Heart left ventricle (tissue), 16 donors: ENCODE measurements around the gene CFL1. TPM values are rescaled to one million over a fixed set of nuclear protein-coding genes. Genes with fewer than 3 reads are reported as not detected.

Experiments used
- ATAC-seq, 4 donors: fragments of 200-7000 bp; cut with Tn5 transposase; one replicate each; pipeline ENCODE4 v1.9.1; 2020 to 2022; ENCODE audit warnings: moderate library complexity in 4 of 4, mild to moderate bottlenecking in 3 of 4, moderate number of reproducible peaks in 1 of 4
- DNase-seq, 5 donors: peaks; one replicate each; pipeline ENCODE4 v3.0.0-alpha.2; 2020
- H3K27ac ChIP-seq, 12 donors: fragments of 200-600 bp; sonication (generic) in 4 of 12; one replicate each; pipeline versions ENCODE4 v1.5.0 to v1.8.0; 2016 to 2022; ENCODE audit warnings: mild to moderate bottlenecking in 2 of 12
- H3K27me3 ChIP-seq, 9 donors: fragments of 200-600 bp; sonication (generic) in 2 of 9; one replicate each; pipeline versions ENCODE4 v1.5.1 to v1.8.0; 2016 to 2022; ENCODE audit warnings: mild to moderate bottlenecking in 3 of 9
- H3K36me3 ChIP-seq, 9 donors: fragments of 200-600 bp; sonication (generic) in 2 of 9; one replicate each; pipeline versions ENCODE4 v1.5.0 to v1.8.0; 2018 to 2022; ENCODE audit warnings: mild to moderate bottlenecking in 2 of 9
- H3K4me1 ChIP-seq, 12 donors: fragments of 200-600 bp; sonication (generic) in 4 of 12; one replicate each; pipeline versions ENCODE4 v1.5.0 to v1.8.0; 2016 to 2022; ENCODE audit warnings: mild to moderate bottlenecking in 3 of 12
- H3K4me3 ChIP-seq, 12 donors: fragments of 200-600 bp; sonication (generic) in 4 of 12; one replicate each; pipeline versions ENCODE4 v1.5.0 to v1.8.0; 2017 to 2022; ENCODE audit warnings: mild to moderate bottlenecking in 9 of 12, moderate library complexity in 4 of 12
- H3K9me3 ChIP-seq, 12 donors: fragments of 200-600 bp; sonication (generic) in 4 of 12; one replicate each; pipeline versions ENCODE4 v1.5.0 to v1.8.0; 2016 to 2022; ENCODE audit warnings: mild to moderate bottlenecking in 1 of 12
- POLR2A ChIP-seq, 2 donors: fragments of 450-650 bp; IDR thresholded peaks; one replicate each; pipeline ENCODE4 v1.6.1; 2017; ENCODE audit warnings: antibody characterized with exemption in 2 of 2, mild to moderate bottlenecking in 2 of 2, moderate library complexity in 2 of 2
- WGBS, 4 donors: extraction: QIAGEN DNeasy Blood & Tissue Kit in 2 of 4; methylation state at CpG; one replicate each; pipeline versions ENCODE4 v1.1.5 to v1.1.7; 2013 to 2018; 5-methylcytosine and 5-hydroxymethylcytosine counted together
- intact Hi-C, 10 donors: fragments of 100-400 bp; cut with DNase I; formaldehyde crosslinking; loops; one replicate each; pipeline versions ENCODE4 v1.11.1 to v1.14.2; 2022
- polyA plus RNA-seq, 2 donors: library from polyadenylated mRNA; stranded (reverse); fragments of 200-250 nt; gene quantifications; one replicate each; pipeline ENCODE4 v1.2.3, GENCODE V29; 2013
- total RNA-seq, 9 donors: library from RNA; depleted of rRNA in 2 of 9; stranded (reverse); fragments of >200 nt in 2 of 9; fragmentation: NEBNext Ultra II Directional in 3 of 9; extraction: Animal tissue kit (Norgen Biotek cat#: 25700) in 3 of 9; gene quantifications; one replicate each; pipeline versions ENCODE4 v1.1.0 to v1.2.4, GENCODE V29; 2016 to 2023
- TF ChIP-seq, protein P1 (sequence below), 12 donors: fragments of 200-600 bp; sonication (generic) in 4 of 12; IDR thresholded peaks; one replicate each; pipeline versions ENCODE4 v1.5.0 to v1.8.0; 2018 to 2022; ENCODE audit warnings: antibody characterized with exemption in 12 of 12, mild to moderate bottlenecking in 5 of 12
- donor health status: ischemic (EF 13 %, LVEDD 7.1; RV severe dilation, severe dysfunction).
- donor health status: healthy with polysubstance abuse.
- donor health status: DM: no; HTN: yes; CAD: no.
- donor health status: DM: no; HTN: no; CAD: no.
- donor health status: ischemic (EF 25% LVEDD 6.9; RV normal size, moderate dysfunction).
- donor health status: ischemic (EF 25% LVEDD 5.7; RV mildly dilated, moderate dysfunction).
- donor health status: healthy.
- donor health status: DM: yes; HTN: yes; CAD: no.
- donor health status: ischemic (EF 35%, LVEDD 5.7; RV mildly dilated, moderate dysfunction).
- donor health status: nonischemic (EF 11% LVEDD 7.7; RV severe dilation, severe dysfunction).
- donor health status: DM: yes; HTN: yes; CAD: no.
- donor health status: PGD.
- donor health status: ischemic (EF 29% LVEDD 5.4; RV normal size, mild dysfunction).
- donor health status: nonischemic (EF 23%, LVEDD 6.1; RV moderate dilation, normal function).

The CFL1 gene
- total and polyA plus RNA-seq, 11 donors = 289 to 973 (median 424) TPM

- ATAC-seq = no peak
- Histone ChIP-seq H3K36me3 (peaks cover 0 to 82% (median 73%) of the 10 kb centered on the region in 9 donors), H3K27me3 (no peaks in the 10 kb centered on the region), H3K4me1 (peaks cover 0 to 38% (median 19%) of the 10 kb centered on the region in 12 donors), H3K27ac (no peak overlapping the region), H3K4me3 (no peak overlapping the region), H3K9me3 (no peaks in the 10 kb centered on the region)
- no peak for TF ChIP-seq POLR2A (IDR thresholded peaks at IDR 0.05)
- TF ChIP-seq, protein P1, sequence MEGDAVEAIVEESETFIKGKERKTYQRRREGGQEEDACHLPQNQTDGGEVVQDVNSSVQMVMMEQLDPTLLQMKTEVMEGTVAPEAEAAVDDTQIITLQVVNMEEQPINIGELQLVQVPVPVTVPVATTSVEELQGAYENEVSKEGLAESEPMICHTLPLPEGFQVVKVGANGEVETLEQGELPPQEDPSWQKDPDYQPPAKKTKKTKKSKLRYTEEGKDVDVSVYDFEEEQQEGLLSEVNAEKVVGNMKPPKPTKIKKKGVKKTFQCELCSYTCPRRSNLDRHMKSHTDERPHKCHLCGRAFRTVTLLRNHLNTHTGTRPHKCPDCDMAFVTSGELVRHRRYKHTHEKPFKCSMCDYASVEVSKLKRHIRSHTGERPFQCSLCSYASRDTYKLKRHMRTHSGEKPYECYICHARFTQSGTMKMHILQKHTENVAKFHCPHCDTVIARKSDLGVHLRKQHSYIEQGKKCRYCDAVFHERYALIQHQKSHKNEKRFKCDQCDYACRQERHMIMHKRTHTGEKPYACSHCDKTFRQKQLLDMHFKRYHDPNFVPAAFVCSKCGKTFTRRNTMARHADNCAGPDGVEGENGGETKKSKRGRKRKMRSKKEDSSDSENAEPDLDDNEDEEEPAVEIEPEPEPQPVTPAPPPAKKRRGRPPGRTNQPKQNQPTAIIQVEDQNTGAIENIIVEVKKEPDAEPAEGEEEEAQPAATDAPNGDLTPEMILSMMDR (IDR thresholded peaks at IDR 0.05) = no peak
- peak in 2 of 5 donors; percentile 17 to 54 for DNase-seq
- WGBS, 4 donors = 56 to 65% (median 60%) methylated on average over 28 to 29 of the region's 29 CpGs
- intact Hi-C loops = loop anchor here in 1 of 10 donors (10.0 kb wide), 1 partner anchor 477 kb away; the partner anchor contains the start of genes B4GAT1 and BRMS1
These were observed 9.5 kb upstream of the CFL1 start for GRCh38 chr11:65867284-65868071.

- WGBS, 4 donors = 78 to 86% (median 83%) methylated on average over 12 to 21 of the region's 21 CpGs
- no peaks in the 10 kb centered on the region for H3K9me3 ChIP-seq
- ATAC-seq (no peak), DNase-seq (peak in 2 of 5 donors; percentile 10 to 49)
- H3K27ac ChIP-seq = no peak overlapping the region
- H3K36me3 ChIP-seq = peaks cover 0 to 89% (median 81%) of the 10 kb centered on the region in 9 donors
- TF ChIP-seq POLR2A (IDR thresholded peaks at IDR 0.05) = no peak
- TF ChIP-seq, protein P1 (IDR thresholded peaks at IDR 0.05) = no peak
- H3K4me1 ChIP-seq = peaks cover 2 to 38% (median 24%) of the 10 kb centered on the region in 12 donors
- intact Hi-C loops = loop anchor here in 1 of 10 donors (10.0 kb wide), 1 partner anchor 478 kb away; the partner anchor contains the start of genes B4GAT1 and BRMS1
- H3K27me3 ChIP-seq = no peaks in the 10 kb centered on the region
- H3K4me3 ChIP-seq = no peak overlapping the region
These were observed 8.7 kb upstream of the CFL1 start for GRCh38 chr11:65866509-65867283.

- ATAC-seq = no peak
- Histone ChIP-seq H3K4me1 (peaks cover 0 to 38% (median 22%) of the 10 kb centered on the region in 12 donors), H3K4me3 (no peak overlapping the region), H3K36me3 (peaks cover 0 to 93% (median 83%) of the 10 kb centered on the region in 9 donors), H3K27me3 (no peaks in the 10 kb centered on the region), H3K9me3 (no peaks in the 10 kb centered on the region), H3K27ac (no peak overlapping the region)
- peak in 2 of 5 donors; percentile 10 to 33 for DNase-seq
- intact Hi-C loops = loop anchor here in 1 of 10 donors (10.0 kb wide), 1 partner anchor 479 kb away; the partner anchor contains the start of genes B4GAT1 and BRMS1
- TF ChIP-seq, protein P1 (IDR thresholded peaks at IDR 0.05) = no peak
- TF ChIP-seq POLR2A (IDR thresholded peaks at IDR 0.05) = no peak
- 77 to 92% (median 85%) methylated on average over 5 to 9 of the region's 9 CpGs for WGBS, 4 donors
These were observed 7.7 kb upstream of the CFL1 start for GRCh38 chr11:65865550-65866172.
